ENCODE results near the gene PARP9.
"Not testable (repeated sequence)": the region's sequence is repeated elsewhere in the genome, so short reads cannot be mapped to it uniquely, and the experiment has no call there.

DNA sequence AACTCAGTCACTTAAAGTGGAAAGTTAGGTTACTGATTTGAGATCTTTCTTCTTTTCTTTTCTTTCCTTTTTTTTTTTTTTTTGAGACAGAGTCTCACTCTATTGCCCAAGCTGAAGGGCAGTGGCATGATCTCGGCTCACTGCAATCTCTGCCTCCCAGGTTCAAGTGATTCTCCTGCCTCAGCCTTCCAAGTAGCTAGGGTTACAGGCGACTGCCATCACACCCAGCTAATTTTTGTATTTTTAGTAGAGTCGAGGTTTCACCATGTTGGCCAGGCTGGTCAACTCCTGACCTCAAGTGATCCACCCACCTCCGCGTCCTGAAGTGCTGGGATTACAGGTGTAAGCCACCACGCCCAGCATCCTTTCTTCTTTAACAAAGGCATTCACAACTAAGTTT lies 63.1 kb downstream of the PARP9 start:
- TF ChIP-seq TEAD4 (IDR thresholded peaks at IDR 0.05; ENCODE audit: low read depth, low read length); SP2 (IDR thresholded peaks at IDR 0.05; ENCODE audit: low read length); SIN3A (conservative IDR thresholded peaks at IDR 0.05 in 1 of 2, IDR thresholded peaks at IDR 0.05 in 1 of 2; ENCODE audit: low read depth in 1 of 2, low read length in 2 of 2); ZNF274 (IDR thresholded peaks at IDR 0.05; ENCODE audit: borderline replicate concordance, extremely low read depth, low read length); SP1 (IDR thresholded peaks at IDR 0.05; ENCODE audit: low read depth, low read length); POLR2A (IDR thresholded peaks at IDR 0.05; ENCODE audit: control extremely low read depth in 1 of 2, low read depth in 2 of 2, low read length in 2 of 2); BRCA1 (IDR thresholded peaks at IDR 0.05; ENCODE audit: low read depth, low read length); CREB1 (IDR thresholded peaks at IDR 0.05); BACH1 (IDR thresholded peaks at IDR 0.05; ENCODE audit: low read length); TAF7 (optimal IDR thresholded peaks at IDR 0.05; ENCODE audit: borderline replicate concordance, low read depth, low read length): not testable (repeated sequence)
- TF ChIP-seq, protein P1, sequence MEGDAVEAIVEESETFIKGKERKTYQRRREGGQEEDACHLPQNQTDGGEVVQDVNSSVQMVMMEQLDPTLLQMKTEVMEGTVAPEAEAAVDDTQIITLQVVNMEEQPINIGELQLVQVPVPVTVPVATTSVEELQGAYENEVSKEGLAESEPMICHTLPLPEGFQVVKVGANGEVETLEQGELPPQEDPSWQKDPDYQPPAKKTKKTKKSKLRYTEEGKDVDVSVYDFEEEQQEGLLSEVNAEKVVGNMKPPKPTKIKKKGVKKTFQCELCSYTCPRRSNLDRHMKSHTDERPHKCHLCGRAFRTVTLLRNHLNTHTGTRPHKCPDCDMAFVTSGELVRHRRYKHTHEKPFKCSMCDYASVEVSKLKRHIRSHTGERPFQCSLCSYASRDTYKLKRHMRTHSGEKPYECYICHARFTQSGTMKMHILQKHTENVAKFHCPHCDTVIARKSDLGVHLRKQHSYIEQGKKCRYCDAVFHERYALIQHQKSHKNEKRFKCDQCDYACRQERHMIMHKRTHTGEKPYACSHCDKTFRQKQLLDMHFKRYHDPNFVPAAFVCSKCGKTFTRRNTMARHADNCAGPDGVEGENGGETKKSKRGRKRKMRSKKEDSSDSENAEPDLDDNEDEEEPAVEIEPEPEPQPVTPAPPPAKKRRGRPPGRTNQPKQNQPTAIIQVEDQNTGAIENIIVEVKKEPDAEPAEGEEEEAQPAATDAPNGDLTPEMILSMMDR (IDR thresholded peaks at IDR 0.05; ENCODE audit: control extremely low read depth in 1 of 3, insufficient read depth in 1 of 3, low read depth in 1 of 3, low read length in 3 of 3), result not testable (repeated sequence)
- TF ChIP-seq, protein P2, sequence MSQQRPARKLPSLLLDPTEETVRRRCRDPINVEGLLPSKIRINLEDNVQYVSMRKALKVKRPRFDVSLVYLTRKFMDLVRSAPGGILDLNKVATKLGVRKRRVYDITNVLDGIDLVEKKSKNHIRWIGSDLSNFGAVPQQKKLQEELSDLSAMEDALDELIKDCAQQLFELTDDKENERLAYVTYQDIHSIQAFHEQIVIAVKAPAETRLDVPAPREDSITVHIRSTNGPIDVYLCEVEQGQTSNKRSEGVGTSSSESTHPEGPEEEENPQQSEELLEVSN (IDR thresholded peaks at IDR 0.05), result not testable (repeated sequence)
